ENCODE results near the gene SPPL3.
A peak's percentile ranks its signal among the peaks of the same experiment; 100 is the strongest.
"Not testable (repeated sequence)": the region's sequence is repeated elsewhere in the genome, so short reads cannot be mapped to it uniquely, and the experiment has no call there.

SPPL3 gene, protein sequence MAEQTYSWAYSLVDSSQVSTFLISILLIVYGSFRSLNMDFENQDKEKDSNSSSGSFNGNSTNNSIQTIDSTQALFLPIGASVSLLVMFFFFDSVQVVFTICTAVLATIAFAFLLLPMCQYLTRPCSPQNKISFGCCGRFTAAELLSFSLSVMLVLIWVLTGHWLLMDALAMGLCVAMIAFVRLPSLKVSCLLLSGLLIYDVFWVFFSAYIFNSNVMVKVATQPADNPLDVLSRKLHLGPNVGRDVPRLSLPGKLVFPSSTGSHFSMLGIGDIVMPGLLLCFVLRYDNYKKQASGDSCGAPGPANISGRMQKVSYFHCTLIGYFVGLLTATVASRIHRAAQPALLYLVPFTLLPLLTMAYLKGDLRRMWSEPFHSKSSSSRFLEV

DNA sequence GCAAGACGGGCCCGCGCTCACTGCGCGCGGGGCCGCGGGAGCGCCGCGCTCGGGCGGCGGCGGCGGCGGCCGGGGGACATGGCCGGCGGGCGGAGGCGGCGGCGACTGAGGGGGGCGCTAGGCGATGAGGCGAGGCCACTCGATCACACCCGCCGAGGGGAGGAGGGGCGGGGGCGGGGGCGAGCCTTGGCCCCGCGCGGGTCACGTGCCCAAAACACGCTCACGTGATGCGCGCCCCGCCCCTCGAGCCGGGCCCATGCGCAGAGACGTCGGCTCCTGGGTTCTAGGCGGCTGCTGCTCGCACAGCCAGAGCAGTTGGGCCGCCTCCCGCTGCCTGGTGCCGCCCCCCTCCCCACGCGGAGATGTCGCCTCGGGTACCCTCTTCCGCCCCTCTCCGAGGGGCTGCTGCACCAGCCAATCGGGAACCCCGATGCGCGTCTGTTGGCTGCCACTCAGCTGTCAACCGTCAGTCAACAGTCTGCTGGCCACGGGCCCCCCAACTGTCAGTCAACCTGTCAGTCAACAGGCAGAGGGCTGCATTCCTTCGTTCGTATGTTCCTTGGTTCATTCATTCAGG is at the start of gene SPPL3:
Gene SPPL3, minus strand, starts transcription at position 162 of the 577 bp plus-strand sequence. CDS start 491 bp downstream, outside the sequence.
- DNase-seq, result peak; percentile 91

DNA sequence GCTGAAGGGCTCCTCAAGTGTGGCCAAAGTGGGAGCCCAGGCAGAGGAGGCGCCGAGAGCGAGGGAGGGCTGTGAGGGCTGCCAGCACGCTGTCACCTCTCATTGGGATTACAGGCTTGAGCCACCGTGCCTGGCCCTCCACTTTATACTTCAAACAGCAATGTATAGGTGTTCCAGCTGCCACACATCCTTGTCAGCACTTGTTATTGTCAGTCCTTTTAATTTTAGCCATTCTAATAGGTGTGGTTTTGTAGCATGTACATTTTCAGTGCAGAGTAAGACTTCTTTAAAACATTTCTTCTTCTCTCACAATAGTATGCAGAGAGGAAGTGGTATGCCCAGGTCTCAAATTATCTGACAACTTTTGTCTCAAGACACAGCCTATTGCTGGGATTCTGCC is 46.6 kb upstream of the SPPL3 start:
- DNase-seq, result no peak

DNA sequence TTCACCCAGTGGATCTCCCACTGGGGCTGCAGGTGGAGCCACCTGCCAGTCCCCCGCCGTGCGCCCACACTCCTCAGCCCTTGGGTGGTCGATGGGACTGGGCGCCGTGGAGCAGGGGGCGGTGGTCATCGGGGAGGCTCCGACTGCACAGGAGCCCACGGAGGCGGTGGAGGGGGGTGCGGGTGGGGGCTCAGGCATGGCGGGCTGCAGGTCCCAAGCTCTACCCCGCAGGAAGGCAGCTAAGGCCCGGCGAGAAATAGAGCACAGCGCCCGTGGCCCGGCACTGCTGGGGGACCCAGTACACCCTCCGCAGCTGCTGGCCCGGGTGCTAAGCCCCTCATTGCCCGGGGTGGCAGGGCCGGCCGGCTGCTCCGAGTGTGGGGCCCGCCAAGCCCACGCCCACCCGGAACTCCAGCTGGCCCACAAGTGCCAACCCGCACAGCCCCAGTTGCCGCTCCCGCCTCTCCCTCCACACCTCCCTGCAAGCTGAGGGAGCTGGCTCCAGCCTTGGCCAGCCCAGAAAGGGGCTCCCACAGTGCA is 46.2 kb upstream of the SPPL3 start:
- not testable (repeated sequence) for DNase-seq

DNA sequence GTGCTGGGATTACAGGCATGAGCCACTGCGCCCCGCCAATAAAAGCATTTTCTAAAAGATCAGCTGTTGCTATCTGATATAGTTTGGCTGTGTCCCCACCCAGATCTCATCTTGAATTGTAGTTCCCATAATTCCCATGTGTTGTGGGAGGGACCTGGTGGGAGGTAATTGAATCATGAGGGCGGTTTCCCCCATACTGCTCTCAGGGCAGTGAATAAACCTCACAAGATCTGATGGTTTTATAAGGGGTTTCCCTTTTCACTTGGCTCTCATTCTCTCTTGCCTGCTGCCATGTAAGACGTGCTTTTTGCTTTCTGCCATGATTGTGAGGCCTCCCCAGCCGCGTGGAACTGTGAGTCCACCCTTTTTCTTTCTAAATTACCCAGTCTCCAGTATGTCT is 41.4 kb upstream of the SPPL3 start:
- not testable (repeated sequence) for DNase-seq

DNA sequence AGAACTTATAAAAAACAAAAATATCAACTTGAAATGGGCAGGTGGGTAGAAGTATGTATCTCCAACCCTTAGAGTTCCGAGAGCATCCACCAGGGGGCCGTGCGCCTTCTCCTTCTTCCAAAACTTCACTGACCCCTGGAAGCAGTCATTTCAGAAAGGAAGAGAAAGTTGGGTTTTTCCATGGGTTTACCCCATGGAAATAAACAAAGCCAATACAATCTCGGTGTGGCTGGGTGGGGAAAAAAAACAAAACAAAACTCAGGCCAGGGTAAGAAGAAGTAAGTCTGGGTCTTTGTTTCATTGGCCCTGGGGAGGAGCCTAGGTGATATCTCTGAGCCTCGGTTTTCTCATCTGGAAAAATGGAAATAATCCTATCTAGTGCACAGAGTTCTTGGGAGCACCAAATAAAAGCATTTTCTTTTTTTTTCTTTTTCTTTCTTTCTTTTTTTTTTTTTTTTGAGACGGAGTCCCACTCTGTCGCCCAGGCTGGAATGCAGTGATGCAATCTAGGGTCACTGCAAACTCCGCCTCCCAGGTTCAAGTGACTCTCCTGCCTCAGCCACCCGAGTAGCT is 40.6 kb upstream of the SPPL3 start:
- DNase-seq, result no peak

DNA sequence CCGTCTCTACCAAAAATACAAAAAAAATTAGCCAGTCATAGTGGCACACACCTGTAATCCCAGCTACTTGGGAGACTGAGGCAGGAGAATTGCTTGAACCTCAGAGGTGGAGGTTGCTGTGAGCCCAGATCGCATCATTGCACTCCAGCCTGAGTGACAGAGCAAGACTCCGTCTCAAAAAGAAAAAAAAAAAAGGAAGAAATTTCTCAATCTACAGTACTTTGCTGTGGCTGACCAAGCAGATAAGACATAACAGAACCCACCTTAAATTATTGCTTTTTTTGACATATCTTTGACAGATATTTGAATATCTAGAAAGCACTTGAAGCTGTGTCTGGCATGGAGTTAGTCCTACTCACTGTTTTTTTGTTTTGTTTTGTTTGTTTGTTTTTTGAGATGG is 39.3 kb upstream of the SPPL3 start:
- DNase-seq, result no peak

DNA sequence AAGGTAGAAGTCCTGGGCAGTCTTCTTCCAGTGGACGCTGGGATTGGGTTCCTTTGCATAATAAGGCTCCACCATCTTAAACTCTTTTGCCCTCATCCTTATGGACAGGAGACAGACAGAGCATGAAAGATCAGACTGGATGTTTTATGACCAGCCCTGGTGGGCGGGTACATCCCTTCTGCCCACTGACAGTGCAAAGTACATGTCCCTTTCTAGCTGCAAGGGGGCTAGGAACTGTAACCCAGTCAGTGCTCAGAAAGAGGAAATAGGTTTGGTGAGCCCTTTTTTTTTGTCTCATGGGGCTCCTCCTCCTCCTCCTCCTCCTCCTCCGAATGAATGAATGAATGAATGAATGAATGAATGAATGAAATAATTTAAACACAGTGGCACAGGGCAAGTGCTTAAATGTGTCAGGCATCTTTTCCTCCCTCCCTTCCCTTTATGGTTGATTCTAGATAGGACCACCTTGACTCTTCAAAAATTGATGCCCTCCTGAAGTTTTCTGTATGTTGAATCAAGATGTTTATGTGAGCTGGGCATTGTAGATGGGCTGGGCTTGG is 37.8 kb upstream of the SPPL3 start:
- no peak for DNase-seq

DNA sequence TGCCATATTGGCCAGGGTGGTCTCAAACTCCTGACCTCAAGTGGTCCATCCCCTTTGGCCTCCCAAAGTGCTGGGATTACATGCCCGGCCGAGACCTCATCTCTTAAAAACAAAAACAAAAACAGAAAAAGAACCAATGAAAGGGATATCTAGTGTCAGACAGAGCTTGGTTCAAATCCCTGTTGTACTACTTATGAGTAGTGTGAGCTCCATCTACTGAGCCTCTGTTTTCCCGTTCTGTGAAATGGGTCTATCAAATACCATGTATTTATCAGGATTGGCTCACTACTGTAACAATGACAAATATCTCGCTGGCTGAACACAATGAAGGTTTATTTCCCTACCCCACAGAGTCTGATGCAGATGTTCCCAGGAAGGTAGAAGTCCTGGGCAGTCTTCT is 37.3 kb upstream of the SPPL3 start:
- DNase-seq, result no peak

DNA sequence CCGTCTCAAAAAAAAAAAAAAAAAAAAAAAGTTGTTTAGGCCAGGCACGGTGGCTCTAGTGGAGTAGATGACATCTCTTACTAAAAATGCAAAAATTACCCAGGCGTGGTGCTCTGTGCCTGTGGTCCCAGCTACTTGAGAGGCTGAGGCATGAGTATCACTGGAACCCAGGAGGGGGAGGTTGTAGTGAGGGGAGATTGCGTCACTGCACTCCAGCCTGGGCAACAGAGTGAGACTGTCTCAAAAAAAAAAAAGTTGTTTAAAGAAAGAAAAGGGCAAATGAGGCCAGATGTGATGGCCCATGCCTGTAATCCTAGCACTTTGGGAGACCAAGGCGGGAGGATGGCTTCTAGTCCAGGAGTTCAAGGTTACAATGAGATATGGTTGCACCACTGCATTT is 36.6 kb upstream of the SPPL3 start:
- no peak for DNase-seq

DNA sequence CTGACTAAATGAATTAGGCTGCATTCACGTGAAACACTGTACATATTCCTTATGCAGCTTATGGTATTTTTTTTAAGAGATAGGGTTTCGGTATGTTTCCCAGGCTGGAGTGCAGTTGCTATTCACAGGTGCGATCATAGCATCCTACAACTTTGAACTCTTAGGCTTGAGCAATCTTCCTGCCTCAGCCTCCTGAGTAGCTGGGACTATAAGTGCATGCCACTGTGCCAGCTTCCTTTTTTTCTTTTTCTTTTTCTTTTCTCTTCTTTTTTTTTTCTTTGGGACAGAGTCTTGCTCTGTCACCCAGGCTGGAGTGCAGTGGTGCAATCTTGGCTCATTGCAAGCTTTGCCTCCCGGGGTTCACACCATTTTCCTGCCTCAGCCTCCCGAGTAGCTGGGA is 35.8 kb upstream of the SPPL3 start:
- DNase-seq, result no peak

DNA sequence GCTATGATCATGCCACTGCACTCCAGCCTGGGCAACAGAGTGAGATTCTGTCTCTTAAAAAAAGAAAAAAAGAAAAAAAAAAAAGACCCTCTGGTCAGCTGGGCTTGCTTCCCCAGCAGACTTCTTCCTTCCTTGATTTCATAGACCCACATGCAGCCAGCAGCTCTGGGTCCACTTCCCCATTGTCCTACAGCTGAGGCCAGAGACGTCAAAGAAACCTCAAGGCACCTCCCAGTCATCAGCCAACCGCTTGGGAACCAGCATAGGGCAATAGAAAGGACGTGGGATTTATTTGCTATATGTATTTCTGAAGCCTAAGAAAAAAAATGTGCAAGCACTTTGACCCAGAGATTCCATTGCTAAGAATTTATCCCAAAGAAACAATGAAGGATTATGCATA is 35.4 kb upstream of the SPPL3 start:
- no peak for DNase-seq

DNA sequence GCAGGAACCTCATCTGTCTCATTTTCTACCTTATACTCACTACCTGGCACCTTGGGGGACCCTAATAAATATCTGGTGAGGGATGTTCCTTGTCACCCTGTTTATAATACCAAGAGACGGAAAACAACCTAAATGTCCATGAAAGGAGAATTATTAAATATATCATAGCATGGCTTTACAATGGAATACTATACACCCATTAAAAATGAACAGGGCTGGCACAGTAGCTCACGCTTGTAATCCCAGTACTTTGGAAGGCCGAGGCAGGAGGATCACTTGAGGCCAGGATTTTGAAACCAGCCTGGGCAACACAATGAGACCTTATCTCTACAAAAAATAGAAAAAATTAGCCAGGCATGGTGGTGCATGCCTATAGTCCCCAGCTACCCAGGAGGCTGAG is 34.3 kb upstream of the SPPL3 start:
- no peak for DNase-seq

DNA sequence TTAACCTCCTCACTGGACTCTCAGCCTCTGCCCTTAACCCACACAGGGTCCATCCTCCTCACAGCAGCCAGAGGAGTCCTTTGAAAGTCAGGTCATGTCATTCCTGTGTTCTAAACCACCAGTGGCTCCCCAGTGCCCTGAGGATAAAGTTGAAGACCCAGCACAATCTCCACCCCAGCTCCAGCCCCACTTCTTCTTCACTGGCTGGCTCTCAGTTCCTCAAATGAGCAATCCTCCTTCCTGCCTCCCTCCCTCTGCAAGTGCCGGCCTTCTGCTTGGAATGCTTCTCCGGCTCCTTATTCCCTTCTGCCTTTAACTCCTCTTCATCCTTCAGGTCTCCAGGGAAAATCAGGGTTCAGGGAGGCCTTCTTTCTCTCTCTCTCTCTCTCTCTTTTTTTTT is 32.0 kb upstream of the SPPL3 start:
- no peak for DNase-seq

DNA sequence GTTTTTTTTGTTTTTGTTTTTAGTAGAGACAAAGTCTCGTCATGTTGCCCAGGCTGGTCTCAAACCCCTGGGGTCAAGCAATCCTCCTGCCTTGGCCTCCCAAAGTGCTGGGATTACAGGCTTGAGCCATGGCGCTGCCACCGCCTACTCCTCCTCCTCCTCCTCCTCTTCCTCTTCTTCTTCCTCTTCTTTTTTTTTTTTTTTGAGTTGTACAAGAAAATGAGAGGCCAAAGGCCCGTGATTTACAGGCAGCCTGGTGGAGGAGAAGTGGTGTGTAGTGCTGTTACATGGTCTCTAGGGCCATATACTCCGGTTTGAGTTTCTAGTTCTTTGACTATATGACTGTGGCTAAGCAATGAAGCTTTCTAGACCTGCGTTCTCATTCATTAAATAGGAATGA is 29.6 kb upstream of the SPPL3 start:
- no peak for DNase-seq

DNA sequence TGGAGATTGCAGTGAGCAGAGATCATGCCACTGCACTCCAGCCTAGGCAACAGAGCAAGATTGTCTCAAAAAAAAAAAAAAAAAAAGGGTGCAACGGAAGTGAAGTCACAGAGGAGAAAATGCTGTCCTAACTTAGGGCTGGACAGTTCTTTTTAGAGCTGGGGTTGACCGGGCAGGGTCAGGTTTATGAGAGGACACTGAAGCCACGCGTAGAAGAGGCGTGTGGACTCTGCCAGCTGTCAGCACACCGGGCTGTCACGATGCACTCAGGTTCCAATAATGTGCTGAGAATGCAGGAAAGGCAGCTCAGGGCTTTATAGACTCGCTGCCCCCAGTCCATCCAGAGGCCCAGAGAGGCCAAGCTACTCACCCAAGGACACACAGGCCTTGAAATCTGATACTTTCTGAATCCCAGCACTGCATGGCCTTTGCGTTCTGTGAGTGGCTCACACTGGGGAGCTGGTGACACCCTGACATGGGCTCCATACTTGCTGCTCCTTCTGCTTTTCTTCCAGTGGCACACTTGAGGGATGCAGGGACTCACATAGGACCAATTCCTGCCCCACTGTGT is 28.9 kb upstream of the SPPL3 start:
- no peak for DNase-seq

DNA sequence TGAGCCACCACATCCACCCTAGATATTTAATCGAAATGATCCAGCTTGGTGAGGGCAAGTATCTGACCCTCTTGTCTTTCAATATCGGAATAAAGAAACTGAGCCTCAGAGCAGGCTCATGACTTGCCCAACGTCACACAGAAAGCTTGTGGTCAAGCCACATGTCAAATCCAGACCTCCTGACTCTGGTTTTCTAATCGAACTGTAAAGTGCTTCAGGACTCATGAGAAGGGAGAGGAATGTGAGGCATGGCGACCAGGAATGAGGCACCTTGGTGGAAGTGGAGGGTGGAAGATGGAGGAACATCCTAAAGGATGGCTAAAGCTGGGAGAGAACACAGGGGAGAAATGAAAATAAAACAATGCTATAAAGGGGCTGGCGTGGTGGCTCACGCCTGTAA is 27.9 kb upstream of the SPPL3 start:
- no peak for DNase-seq

DNA sequence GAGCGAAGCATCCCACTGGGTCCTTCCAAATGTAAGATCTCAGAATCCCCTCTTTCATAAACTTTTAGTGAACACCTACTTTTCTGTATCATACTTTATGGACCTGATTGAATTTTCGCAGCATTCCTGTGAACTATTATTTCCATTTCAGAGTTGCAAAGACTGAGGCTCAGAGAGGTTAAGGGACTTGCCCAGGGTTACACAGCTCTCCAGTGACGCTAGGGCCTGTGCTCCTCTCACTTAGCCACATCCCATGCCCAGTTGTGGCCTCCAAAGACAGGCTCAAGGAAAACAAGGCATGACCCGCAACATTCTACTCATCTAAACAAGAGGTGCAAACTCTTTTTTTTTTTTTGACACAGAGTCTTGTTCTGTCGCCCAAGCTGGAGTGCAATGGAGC is 25.9 kb upstream of the SPPL3 start:
- no peak for DNase-seq

DNA sequence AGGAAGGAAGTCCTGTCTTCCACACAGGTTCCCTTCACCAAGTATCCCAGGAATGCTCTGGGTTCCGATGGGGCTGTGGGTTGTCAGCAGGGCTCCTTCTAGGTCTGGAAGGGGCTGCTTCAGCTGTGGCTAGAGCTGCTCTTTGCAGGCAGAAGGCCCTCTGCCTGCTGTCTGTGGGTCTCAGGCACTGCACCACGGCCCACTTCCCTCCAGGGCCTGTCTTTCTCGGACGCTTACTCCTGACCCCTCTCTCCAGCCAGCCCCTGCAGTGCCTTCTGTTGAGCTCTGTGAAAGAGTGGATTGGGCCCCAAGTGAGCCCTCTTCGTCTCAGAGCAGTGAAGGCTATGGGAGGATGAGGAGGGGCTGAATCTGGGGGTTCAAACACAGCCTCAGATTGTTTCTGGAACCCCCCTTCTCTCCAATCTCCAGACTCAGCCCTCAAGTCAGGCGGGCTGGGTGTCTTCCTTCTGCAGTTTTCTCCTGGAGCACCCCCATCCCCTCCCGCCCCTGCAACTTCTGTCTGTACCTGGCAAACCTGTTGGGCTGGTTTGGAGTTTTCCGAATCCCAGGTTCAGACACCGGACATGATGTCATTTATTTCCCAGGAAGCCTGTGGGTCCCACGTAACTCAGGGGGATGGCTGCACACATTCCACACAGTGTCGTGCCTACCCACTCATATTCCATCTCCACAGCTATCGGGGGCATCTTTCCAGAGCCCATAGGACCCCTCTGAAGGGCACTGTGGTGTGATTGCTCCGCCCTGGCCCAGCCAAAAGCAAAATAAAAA is 24.9 kb upstream of the SPPL3 start:
- DNase-seq, result no peak

DNA sequence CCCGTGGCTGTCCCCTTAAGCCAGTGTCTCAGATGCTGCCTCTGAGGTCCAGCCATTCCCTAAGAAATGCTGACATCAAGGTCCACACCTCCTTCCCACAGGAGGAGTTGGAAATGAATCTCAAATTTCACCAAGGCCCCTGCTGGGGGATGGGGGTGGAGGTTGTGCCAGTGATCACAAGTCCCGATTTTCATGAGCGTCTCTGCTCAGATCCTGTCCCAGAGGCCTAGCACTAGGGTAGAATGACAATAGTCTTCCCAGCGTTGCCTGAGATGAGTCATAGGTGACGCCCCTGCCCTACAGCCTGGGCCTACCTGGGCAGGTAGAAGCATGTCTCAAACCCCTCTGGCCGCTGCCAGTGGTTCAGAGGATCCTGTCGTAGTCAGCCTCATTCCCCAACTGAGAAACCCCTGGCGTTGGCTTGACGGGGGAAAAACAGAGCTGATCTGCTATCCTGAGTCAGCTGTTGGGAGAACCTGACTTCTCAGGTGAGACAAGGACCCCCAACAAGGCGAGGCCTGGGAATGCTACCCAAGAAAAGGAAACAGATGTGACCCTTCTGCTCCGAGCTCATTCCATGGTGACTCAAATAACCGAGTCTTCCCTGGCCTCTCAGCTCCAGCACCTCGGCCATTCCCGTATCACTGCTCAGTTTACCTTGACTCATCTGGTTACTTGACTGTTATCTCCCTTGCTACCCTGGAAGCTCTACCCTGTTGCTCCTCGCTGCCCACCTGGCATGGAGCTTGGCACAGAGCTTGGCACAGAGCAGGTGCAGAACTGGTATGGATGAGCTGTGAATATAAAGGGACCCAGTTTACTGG is 21.8 kb upstream of the SPPL3 start:
- no peak for DNase-seq

DNA sequence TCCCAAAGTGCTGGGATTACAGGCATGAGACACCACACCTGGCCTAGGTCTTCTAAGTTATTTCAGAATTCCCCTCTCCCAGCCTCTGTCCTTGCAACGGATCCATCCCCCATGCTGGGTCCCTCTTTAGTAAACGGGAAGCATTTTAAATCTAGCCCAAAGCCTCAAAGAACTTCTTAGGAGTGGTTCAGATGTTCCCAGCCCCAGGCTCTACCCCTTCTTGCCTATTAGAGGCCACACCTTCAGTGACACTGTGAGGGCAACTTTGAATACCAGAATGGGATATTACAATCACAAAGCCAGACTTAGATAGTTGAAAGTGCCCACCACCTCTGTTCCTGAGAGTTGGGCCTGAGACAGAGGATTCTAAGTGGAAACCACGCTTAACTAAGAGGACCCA is 18.1 kb upstream of the SPPL3 start:
- DNase-seq, result no peak

DNA sequence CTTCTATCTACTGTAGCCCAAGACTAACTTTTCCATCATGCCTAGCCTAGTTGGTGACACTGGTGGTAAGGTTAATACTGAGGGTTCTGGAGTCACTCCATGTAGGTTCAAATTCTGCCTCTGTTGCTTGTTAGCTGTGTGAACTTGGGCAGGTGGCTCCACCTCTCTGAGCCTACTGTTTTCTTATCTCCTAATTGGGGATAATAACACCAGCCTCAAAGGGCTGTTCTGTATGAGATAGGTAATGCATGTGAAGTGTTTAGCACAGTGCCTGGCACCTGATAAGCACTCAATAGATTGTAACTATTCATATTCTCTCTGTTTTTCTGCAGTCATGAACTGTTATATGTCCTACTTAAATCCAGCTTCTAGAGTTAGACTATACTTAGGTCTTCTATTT is 17.5 kb upstream of the SPPL3 start:
- DNase-seq, result no peak

DNA sequence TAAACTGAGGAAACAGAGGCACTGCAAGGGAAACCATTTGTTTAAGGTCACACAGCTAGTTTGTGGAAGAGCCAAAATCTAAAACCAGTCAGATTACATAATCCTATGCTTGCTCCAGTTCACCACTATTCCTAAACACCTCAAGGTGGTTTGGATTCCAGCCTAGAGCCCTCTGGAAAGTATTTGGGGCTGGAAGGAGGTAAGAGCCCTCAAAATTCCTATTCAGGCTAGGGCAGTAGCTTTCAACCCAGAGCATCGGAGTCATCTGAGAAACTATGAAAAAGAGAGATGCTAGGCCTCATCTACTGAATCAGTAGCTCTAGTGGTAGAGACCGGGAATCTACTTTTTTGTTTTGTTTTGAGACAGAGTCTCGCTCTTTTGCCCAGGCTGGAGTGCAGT is 16.0 kb upstream of the SPPL3 start:
- DNase-seq, result no peak

Measured in NCI-H1105 (cell line).